Measurements from ENCODE around the gene TBXA2R. TPM values are rescaled to one million over a fixed set of nuclear protein-coding genes. Genes with fewer than 3 reads are reported as not detected.

Gene TBXA2R
- total and polyA plus RNA-seq, 2 of the 4 experiments (the other 2 are of a cell fraction) = 0.36 to 2.3 TPM

GRCh38 chr19:3578390-3578789 lies 28.3 kb downstream of the TBXA2R start (continued):
- TF ChIP-seq BHLHE40 (IDR thresholded peaks at IDR 0.05; ENCODE audit: low read depth, low read length) (no peak), POLR2A (IDR thresholded peaks at IDR 0.05; ENCODE audit: low read depth, low read length) (no peak), CHD1 (IDR thresholded peaks at IDR 0.05; ENCODE audit: low read depth, low read length) (no peak), MXI1 (IDR thresholded peaks at IDR 0.05; ENCODE audit: borderline replicate concordance, low read depth, low read length) (no peak), MAFK (IDR thresholded peaks at IDR 0.05; ENCODE audit: low read depth, low read length) (no peak)
- TF ChIP-seq, protein P1, sequence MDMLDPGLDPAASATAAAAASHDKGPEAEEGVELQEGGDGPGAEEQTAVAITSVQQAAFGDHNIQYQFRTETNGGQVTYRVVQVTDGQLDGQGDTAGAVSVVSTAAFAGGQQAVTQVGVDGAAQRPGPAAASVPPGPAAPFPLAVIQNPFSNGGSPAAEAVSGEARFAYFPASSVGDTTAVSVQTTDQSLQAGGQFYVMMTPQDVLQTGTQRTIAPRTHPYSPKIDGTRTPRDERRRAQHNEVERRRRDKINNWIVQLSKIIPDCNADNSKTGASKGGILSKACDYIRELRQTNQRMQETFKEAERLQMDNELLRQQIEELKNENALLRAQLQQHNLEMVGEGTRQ (IDR thresholded peaks at IDR 0.05; ENCODE audit: low read depth, low read length) = no peak

- Histone ChIP-seq H3K4me2 (ENCODE audit: low read depth, low read length) (no peak overlapping the region), H3K18ac (ENCODE audit: low read depth, low read length) (no peak overlapping the region), H3K14ac (replicated peaks; ENCODE audit: low read depth, low read length) (no peak overlapping the region), H3K27ac (ENCODE audit: insufficient read depth, low read length) (no peak overlapping the region), H4K20me1 (ENCODE audit: insufficient read depth, low read length) (peaks cover 15% of the 10 kb centered on the region; the same call in 1 of the 2 replicates), H3K27me3 (ENCODE audit: control insufficient read depth, insufficient read depth, low read length) (no peaks in the 10 kb centered on the region), H4K5ac (ENCODE audit: low read depth, low read length) (no peak overlapping the region), H3K23ac (ENCODE audit: low read depth, low read length) (no peak overlapping the region), H3K9me3 (ENCODE audit: control insufficient read depth, insufficient read depth, low read length) (no peaks in the 10 kb centered on the region), H2BK20ac (ENCODE audit: low read depth, low read length) (no peak overlapping the region), H2AFZ (replicated peaks; ENCODE audit: low read length, poor library complexity) (no peak overlapping the region), H3K4ac (ENCODE audit: low read depth, low read length) (no peak overlapping the region), H2AK9ac (replicated peaks; ENCODE audit: low read depth, low read length, poor library complexity) (no peak overlapping the region), H3K4me3 (ENCODE audit: insufficient read depth, low read depth, low read length) (no peak overlapping the region), H3K36me3 (ENCODE audit: control insufficient read depth, insufficient read depth, low read length) (peaks cover 15% of the 10 kb centered on the region; the same call in 1 of the 2 replicates), H3K9me1 (ENCODE audit: insufficient read depth, low read length) (peaks cover 9% of the 10 kb centered on the region; the same call in 1 of the 2 replicates), H3K56ac (ENCODE audit: extremely low read depth, insufficient read depth, low read length) (no peak overlapping the region), H2BK5ac (ENCODE audit: low read depth, low read length, poor library complexity, severe bottlenecking) (no peak overlapping the region), H4K8ac (ENCODE audit: low read depth in 2 of 2, low read length in 2 of 2) (no peak overlapping the region), H2BK15ac (ENCODE audit: low read depth, low read length) (no peak overlapping the region), H4K91ac (ENCODE audit: insufficient read depth, low read depth, low read length) (no peak overlapping the region), H2AK5ac (ENCODE audit: low read depth, low read length) (no peak overlapping the region), H3K9ac (ENCODE audit: low read depth, low read length) (no peak overlapping the region), H3K79me1 (ENCODE audit: low read depth in 1 of 2, low read length in 2 of 2) (peaks cover 3 to 14% of the 10 kb centered on the region in 2 experiments; a peak in 3 of 4 replicates), H2BK120ac (ENCODE audit: low read depth, low read length) (no peak overlapping the region), H3K4me1 (ENCODE audit: control insufficient read depth, insufficient read depth, low read length) (peaks cover 5% of the 10 kb centered on the region)
- ChIA-PET CTCF (no interaction called here), POLR2A (ENCODE audit: unreplicated experiment) (no interaction called here)
- intact Hi-C loops (cut with micrococcal nuclease) = no loop called here
- no TSS peak for BruUV-seq (replicated peaks)
- dilution Hi-C loops (cut with HindIII; ENCODE audit: low sequenced_read_pairs, unreplicated experiment) = no loop called here
- in situ Hi-C loops (cut with MboI; ENCODE audit: low sequenced_read_pairs) = no loop called here
- no peak for DNase-seq
- TF ChIP-seq POLR2A (IDR thresholded peaks at IDR 0.05; ENCODE audit: low read depth, low read length) (no peak), RAD21 (IDR thresholded peaks at IDR 0.05; ENCODE audit: low read length) (no peak), FOS (IDR thresholded peaks at IDR 0.05; ENCODE audit: low read depth, low read length) (no peak), CEBPB (IDR thresholded peaks at IDR 0.05; ENCODE audit: low read depth, low read length) (no peak), BHLHE40 (IDR thresholded peaks at IDR 0.05; ENCODE audit: low read depth, low read length) (no peak)
- no peak for ATAC-seq (ENCODE audit: low read depth)
- 86% methylated on average over 35 of the region's 60 CpGs; no CpG with 5 or more reads in 1 of the 2 experiments for WGBS, 2 experiments (ENCODE audit: extremely low coverage in 2 of 2, insufficient read length in 1 of 2)
Measured at GRCh38 chr19:3577723-3578344, 28.8 kb downstream of the TBXA2R start.
